Tibial artery (tissue), 4 donors: ENCODE measurements around the gene IL17REL.
"Not testable (repeated sequence)": the region's sequence is repeated elsewhere in the genome, so short reads cannot be mapped to it uniquely, and the experiment has no call there.

Experiments
- DNase-seq, 2 donors: peaks; one replicate each; pipeline ENCODE4 v3.0.0-alpha.2; 2019
- H3K27ac ChIP-seq, 2 donors: fragments of 200-600 bp; sonication (generic) in 1 of 2; 1 replicate in 1 of 2; 2 replicates in 1 of 2; pipeline ENCODE4 v1.5.1; 2018 to 2019; ENCODE audit warnings: mild to moderate bottlenecking in 1 of 2
- H3K27me3 ChIP-seq, 2 donors: fragments of 200-600 bp; sonication (generic) in 1 of 2; one replicate each; pipeline versions ENCODE4 v1.5.1 to v1.6.0; 2016 to 2019
- H3K36me3 ChIP-seq, 3 donors: fragments of 200-600 bp; sonication (generic) in 2 of 3; one replicate each; pipeline ENCODE4 v1.5.1; 2016 to 2019; ENCODE audit warnings: mild to moderate bottlenecking in 2 of 3
- H3K4me1 ChIP-seq, 4 donors: fragments of 200-600 bp; sonication (generic) in 2 of 4; 1 replicate in 3 of 4; 2 replicates in 1 of 4; pipeline ENCODE4 v1.5.1; 2016 to 2019
- H3K4me3 ChIP-seq, 2 donors: fragments of 200-600 bp; sonication (generic) in 1 of 2; 1 replicate in 1 of 2; 2 replicates in 1 of 2; pipeline ENCODE4 v1.5.1; 2018 to 2019; ENCODE audit warnings: mild to moderate bottlenecking in 2 of 2
- H3K9me3 ChIP-seq, 3 donors: fragments of 200-600 bp; sonication (generic) in 1 of 3; one replicate each; pipeline ENCODE4 v1.5.1; 2016 to 2019
- intact Hi-C: fragments of 100-400 bp; cut with DNase I; formaldehyde crosslinking; loops from one replicate; pipeline ENCODE4 v1.15.0; 2023; ENCODE audit warnings: low total_unique reads
- TF ChIP-seq, protein P1 (sequence below), 2 experiments: fragments of 200-600 bp in 1 of 2; fragments of 450-650 bp in 1 of 2; IDR thresholded peaks; one replicate each; pipeline ENCODE4 v1.5.1; 2017 to 2019; ENCODE audit warnings: antibody characterized with exemption in 2 of 2, mild to moderate bottlenecking in 1 of 2, moderate library complexity in 1 of 2

The IL17REL gene

GRCh38 chr22:49983148-49984042, 29.2 kb downstream of the IL17REL start:
- H3K9me3 ChIP-seq, result peaks cover 3 to 30% (median 27%) of the 10 kb centered on the region in 3 donors
- H3K36me3 ChIP-seq, result no peaks in the 10 kb centered on the region
- H3K27me3 ChIP-seq, result peaks cover 4 to 33% of the 10 kb centered on the region in 2 donors
- no peak overlapping the region for H3K27ac ChIP-seq
- no peak overlapping the region for H3K4me3 ChIP-seq
- intact Hi-C loops, result no loop called here
- TF ChIP-seq, protein P1, sequence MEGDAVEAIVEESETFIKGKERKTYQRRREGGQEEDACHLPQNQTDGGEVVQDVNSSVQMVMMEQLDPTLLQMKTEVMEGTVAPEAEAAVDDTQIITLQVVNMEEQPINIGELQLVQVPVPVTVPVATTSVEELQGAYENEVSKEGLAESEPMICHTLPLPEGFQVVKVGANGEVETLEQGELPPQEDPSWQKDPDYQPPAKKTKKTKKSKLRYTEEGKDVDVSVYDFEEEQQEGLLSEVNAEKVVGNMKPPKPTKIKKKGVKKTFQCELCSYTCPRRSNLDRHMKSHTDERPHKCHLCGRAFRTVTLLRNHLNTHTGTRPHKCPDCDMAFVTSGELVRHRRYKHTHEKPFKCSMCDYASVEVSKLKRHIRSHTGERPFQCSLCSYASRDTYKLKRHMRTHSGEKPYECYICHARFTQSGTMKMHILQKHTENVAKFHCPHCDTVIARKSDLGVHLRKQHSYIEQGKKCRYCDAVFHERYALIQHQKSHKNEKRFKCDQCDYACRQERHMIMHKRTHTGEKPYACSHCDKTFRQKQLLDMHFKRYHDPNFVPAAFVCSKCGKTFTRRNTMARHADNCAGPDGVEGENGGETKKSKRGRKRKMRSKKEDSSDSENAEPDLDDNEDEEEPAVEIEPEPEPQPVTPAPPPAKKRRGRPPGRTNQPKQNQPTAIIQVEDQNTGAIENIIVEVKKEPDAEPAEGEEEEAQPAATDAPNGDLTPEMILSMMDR (IDR thresholded peaks at IDR 0.05), result no peak
- H3K4me1 ChIP-seq, result peaks cover 0 to 9% (median 6%) of the 10 kb centered on the region in 4 donors
- DNase-seq, result peak in 1 of 2 donors; percentile 64

GRCh38 chr22:49981799-49982198, 30.8 kb downstream of the IL17REL start:
- H3K27ac ChIP-seq, H3K4me1 ChIP-seq, H3K4me3 ChIP-seq, H3K36me3 ChIP-seq, intact Hi-C loops: not testable (repeated sequence)
- peaks cover 4 to 33% of the 10 kb centered on the region in 2 donors for H3K27me3 ChIP-seq
- peaks cover 3 to 30% (median 27%) of the 10 kb centered on the region in 3 donors for H3K9me3 ChIP-seq
- DNase-seq, result peak in 1 of 2 donors; percentile 3

GRCh38 chr22:49979587-49980264, 32.8 kb downstream of the IL17REL start:
- Histone ChIP-seq H3K4me1 (peaks cover 0 to 13% (median 7%) of the 10 kb centered on the region in 4 donors), H3K27me3 (peaks cover 4 to 33% of the 10 kb centered on the region in 2 donors), H3K4me3 (no peak overlapping the region), H3K27ac (no peak overlapping the region), H3K36me3 (no peaks in the 10 kb centered on the region), H3K9me3 (peaks cover 3 to 18% (median 15%) of the 10 kb centered on the region in 3 donors)
- TF ChIP-seq, protein P1 (IDR thresholded peaks at IDR 0.05), result peak in 1 of 2 experiments; percentile 31
- peak; percentile 25 to 42 for DNase-seq
- intact Hi-C loops, result no loop called here

GRCh38 chr22:49977578-49977977, 35.0 kb downstream of the IL17REL start:
- TF ChIP-seq, protein P1 (IDR thresholded peaks at IDR 0.05), result no peak
- H3K9me3 ChIP-seq, result peaks cover 3 to 15% (median 12%) of the 10 kb centered on the region in 3 donors
- no peak overlapping the region for H3K27ac ChIP-seq
- peaks cover 0 to 15% of the 10 kb centered on the region in 2 donors for H3K27me3 ChIP-seq
- H3K4me3 ChIP-seq, result no peak overlapping the region
- DNase-seq, result peak in 1 of 2 donors; percentile 29
- H3K36me3 ChIP-seq, result no peaks in the 10 kb centered on the region
- H3K4me1 ChIP-seq, result peaks cover 0 to 4% (median 0%) of the 10 kb centered on the region in 4 donors
- intact Hi-C loops, result no loop called here

DNA sequence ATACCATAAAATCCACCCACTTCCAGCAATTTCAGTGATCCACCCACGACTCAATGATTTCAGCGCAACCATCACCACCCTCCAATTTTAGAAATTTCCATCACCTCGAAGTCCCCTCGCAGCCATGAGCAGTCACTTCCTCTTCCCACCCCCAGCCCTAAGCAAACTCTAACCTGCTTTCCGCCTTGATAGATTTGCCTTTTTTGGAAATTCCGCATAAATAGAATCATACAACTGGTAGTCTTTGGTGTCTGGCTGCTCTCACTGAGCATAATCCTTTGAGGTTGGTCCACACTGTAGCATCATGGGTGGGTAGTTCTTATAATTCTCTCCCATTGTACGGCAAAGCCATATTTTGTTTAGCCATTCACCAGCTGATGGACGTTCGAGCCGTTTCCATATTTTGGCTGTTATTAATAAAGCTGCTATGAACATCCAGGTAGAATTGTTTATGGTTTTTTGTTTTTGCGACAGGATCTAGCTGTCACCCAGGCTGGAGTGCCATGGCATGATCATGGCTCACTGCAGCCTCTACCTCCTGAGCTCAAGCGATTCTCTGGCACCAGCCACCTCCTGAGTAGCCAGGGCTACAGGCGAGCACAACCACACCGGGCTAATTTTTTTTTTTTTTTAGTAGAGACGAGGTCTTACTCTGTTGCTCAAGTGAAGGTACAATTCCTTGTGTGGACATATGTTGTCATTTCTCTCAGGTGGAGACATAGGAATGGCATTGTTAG, 36.0 kb downstream of the IL17REL start:
- H3K4me1 ChIP-seq, result peaks cover 0 to 13% (median 8%) of the 10 kb centered on the region in 4 donors
- peaks cover 0 to 7% of the 10 kb centered on the region in 2 donors for H3K27me3 ChIP-seq
- H3K27ac ChIP-seq, result peak overlapping the region in 1 of 2 donors; percentile 47
- no peak overlapping the region for H3K4me3 ChIP-seq
- no peaks in the 10 kb centered on the region for H3K36me3 ChIP-seq
- intact Hi-C loops, result no loop called here
- peaks cover 3 to 15% (median 12%) of the 10 kb centered on the region in 3 donors for H3K9me3 ChIP-seq
- TF ChIP-seq, protein P1 (IDR thresholded peaks at IDR 0.05), result no peak
- DNase-seq, result peak; percentile 5 to 11
